OCI-LY3 (cell line): Measurements from ENCODE around the gene LPP.

ENCODE experiments used
- H2AFZ ChIP-seq: fragments of 200-600, 300-600 bp; shearing (Covaris generic); 2 replicates; pipeline ENCODE4 v1.6.0; 2014; ENCODE audit warnings: antibody characterized with exemption, low read depth, low read length
- H3K27ac ChIP-seq: fragments of 200-600, 300-600 bp; sonication (generic); 2 replicates; pipeline ENCODE4 v1.5.1; 2014; ENCODE audit warnings: mild to moderate bottlenecking, low read length, moderate library complexity, mixed read lengths
- H3K27me3 ChIP-seq: fragments of 200-600, 300-600 bp; sonication (generic); 2 replicates; pipeline ENCODE4 v1.6.1; 2014; ENCODE audit warnings: low read depth, low read length, mixed read lengths
- H3K36me3 ChIP-seq: fragments of 200-600, 300-600 bp; sonication (generic); replicated peaks from 2 replicates; pipeline ENCODE3; 2014; ENCODE audit warnings: low read depth, low read length, mixed read lengths
- H3K4me1 ChIP-seq: fragments of 300-600, 200-600 bp; sonication (generic); 2 replicates; pipeline ENCODE4 v1.6.1; 2014; ENCODE audit warnings: low read length, mixed read lengths
- H3K4me2 ChIP-seq: fragments of 200-600, 300-600 bp; sonication (generic); 2 replicates; pipeline ENCODE4 v1.6.1; 2014; ENCODE audit warnings: low read length, mixed read lengths
- H3K4me3 ChIP-seq: fragments of 300-600, 200-600 bp; sonication (generic); 2 replicates; pipeline ENCODE4 v1.5.1; 2014; ENCODE audit warnings: antibody characterized with exemption, mild to moderate bottlenecking, low read length, moderate library complexity
- H3K79me2 ChIP-seq: fragments of 300-600, 200-600 bp; shearing (Covaris generic); 2 replicates; pipeline ENCODE4 v1.6.1; 2014; ENCODE audit warnings: mild to moderate bottlenecking, low read length, mixed read lengths
- H3K9ac ChIP-seq: fragments of 300-600, 200-600 bp; shearing (Covaris generic); 2 replicates; pipeline ENCODE4 v1.6.0; 2014; ENCODE audit warnings: mild to moderate bottlenecking, low read length, moderate library complexity
- H3K9me3 ChIP-seq: fragments of 200-600, 300-600 bp; shearing (Covaris generic); 2 replicates; pipeline ENCODE4 v1.6.1; 2014; ENCODE audit warnings: low read length, mixed read lengths; ENCODE audit not compliant: insufficient read depth
- H4K20me1 ChIP-seq: fragments of 200-600, 300-600 bp; sonication (generic); 2 replicates; pipeline ENCODE4 v1.6.1; 2016; ENCODE audit warnings: low read length, mixed read lengths; ENCODE audit not compliant: insufficient read depth
- CTCF ChIP-seq: fragments of 200-600, 300-600 bp; sonication (generic); IDR thresholded peaks from 2 replicates; pipeline ENCODE4 v1.5.1; 2014; ENCODE audit warnings: antibody characterized with exemption, low read length, low read depth
- EZH2phosphoT487 ChIP-seq: fragments of 200-600 bp; shearing (Covaris generic); IDR thresholded peaks from 2 replicates; pipeline ENCODE4 v1.6.1; 2018; ENCODE audit warnings: antibody characterized with exemption, mixed run types, low read depth

The LPP gene

GRCh38 chr3:188404124-188404523 is 250.2 kb downstream of the LPP start:
- TF ChIP-seq EZH2phosphoT487: no peak
- TF ChIP-seq CTCF: no peak
- peak overlapping the region; percentile 98 for H3K27ac ChIP-seq
- no peaks in the 10 kb centered on the region for H3K27me3 ChIP-seq
- peak overlapping the region; percentile 11; the same call in 1 of the 2 replicates for H3K9ac ChIP-seq
- peaks cover 60% of the 10 kb centered on the region for H3K4me1 ChIP-seq
- H3K4me2 ChIP-seq: peak overlapping the region; percentile 42; the same call in 1 of the 2 replicates
- peaks cover 6% of the 10 kb centered on the region; the same call in 1 of the 2 replicates for H3K9me3 ChIP-seq
- H2AFZ ChIP-seq: no peak overlapping the region
- H3K79me2 ChIP-seq: peaks cover 12% of the 10 kb centered on the region
- H3K4me3 ChIP-seq: no peak overlapping the region
- H3K36me3 ChIP-seq: peaks cover 8% of the 10 kb centered on the region
- no peaks in the 10 kb centered on the region for H4K20me1 ChIP-seq

GRCh38 chr3:188404701-188405100 is 250.7 kb downstream of the LPP start:
- TF ChIP-seq EZH2phosphoT487 (no peak), CTCF (no peak)
- Histone ChIP-seq H3K36me3 (peaks cover 8% of the 10 kb centered on the region), H3K9ac (no peak overlapping the region)

GRCh38 chr3:188407158-188407880 is 253.4 kb downstream of the LPP start:
- Histone ChIP-seq H2AFZ (no peak overlapping the region), H3K27me3 (no peaks in the 10 kb centered on the region), H3K4me1 (peaks cover 39% of the 10 kb centered on the region), H3K4me2 (no peak overlapping the region), H3K4me3 (no peak overlapping the region), H3K36me3 (peaks cover 6% of the 10 kb centered on the region), H4K20me1 (no peaks in the 10 kb centered on the region), H3K79me2 (peaks cover 6% of the 10 kb centered on the region; the same call in 1 of the 2 replicates), H3K9ac (no peak overlapping the region), H3K27ac (no peak overlapping the region), H3K9me3 (peaks cover 4% of the 10 kb centered on the region; the same call in 1 of the 2 replicates)
- TF ChIP-seq EZH2phosphoT487: no peak
- TF ChIP-seq CTCF: no peak

More at GRCh38 chr3:188404701-188405100, 250.7 kb downstream of the LPP start:
- peaks cover 9% of the 10 kb centered on the region; the same call in 1 of the 2 replicates for H3K79me2 ChIP-seq
- no peak overlapping the region for H3K27ac ChIP-seq
- H4K20me1 ChIP-seq: no peaks in the 10 kb centered on the region
- H3K27me3 ChIP-seq: no peaks in the 10 kb centered on the region
- H3K9me3 ChIP-seq: peaks cover 6% of the 10 kb centered on the region; the same call in 1 of the 2 replicates
- H3K4me1 ChIP-seq: peaks cover 58% of the 10 kb centered on the region
- H3K4me2 ChIP-seq: no peak overlapping the region
- H3K4me3 ChIP-seq: no peak overlapping the region
- H2AFZ ChIP-seq: no peak overlapping the region

GRCh38 chr3:188408831-188409230 is 254.9 kb downstream of the LPP start:
- H3K4me3 ChIP-seq: no peak overlapping the region
- no peaks in the 10 kb centered on the region for H3K79me2 ChIP-seq
- no peaks in the 10 kb centered on the region for H3K27me3 ChIP-seq
- H3K4me1 ChIP-seq: peaks cover 24% of the 10 kb centered on the region
- H4K20me1 ChIP-seq: no peaks in the 10 kb centered on the region
- no peak overlapping the region for H3K27ac ChIP-seq
- H2AFZ ChIP-seq: no peak overlapping the region
- H3K36me3 ChIP-seq: no peaks in the 10 kb centered on the region
- no peak overlapping the region for H3K9ac ChIP-seq
- TF ChIP-seq CTCF: no peak
- TF ChIP-seq EZH2phosphoT487: no peak
- H3K4me2 ChIP-seq: no peak overlapping the region
- H3K9me3 ChIP-seq: no peaks in the 10 kb centered on the region
